Astrocyte of the cerebellum (primary cell): ENCODE data around the gene GNPTAB.

Source experiments
- DNase-seq: peaks from one replicate; pipeline ENCODE4 v3.0.0-alpha.2; 2011; ENCODE audit warnings: low read depth
- H3K4me3 ChIP-seq: 2 replicates; pipeline ENCODE4 v1.5.1; 2011; ENCODE audit warnings: mild to moderate bottlenecking, low read depth, low read length, moderate library complexity
- CTCF ChIP-seq: IDR thresholded peaks from 2 replicates; pipeline ENCODE4 v1.5.1; 2012; ENCODE audit warnings: low read length, low read depth, moderate library complexity, mild to moderate bottlenecking; ENCODE audit errors: missing control alignments
- in situ Hi-C: cut with HindIII; loops from 2 replicates; pipeline ENCODE4 v1.10.0; 2017; ENCODE audit warnings: low sequenced_read_pairs

The GNPTAB gene

GRCh38 chr12:101838628-101839323 lies 8.0 kb upstream of the GNPTAB start:
- no peak for TF ChIP-seq CTCF
- H3K4me3 ChIP-seq = no peak overlapping the region
- no peak for DNase-seq
- in situ Hi-C loops = no loop called here

GRCh38 chr12:101832030-101832429 lies 1.3 kb upstream of the GNPTAB start:
- DNase-seq = no peak
- no peak for TF ChIP-seq CTCF
- in situ Hi-C loops = no loop called here
- H3K4me3 ChIP-seq = no peak overlapping the region

GRCh38 chr12:101829639-101830366 lies 956 bp downstream of the GNPTAB start:
- in situ Hi-C loops = no loop called here
- DNase-seq = no peak
- H3K4me3 ChIP-seq = peak overlapping the region; percentile 72
- no peak for TF ChIP-seq CTCF

- TF ChIP-seq CTCF = no peak
- in situ Hi-C loops = no loop called here
- DNase-seq = no peak
- no peak overlapping the region for H3K4me3 ChIP-seq
Measured at GRCh38 chr12:101828463-101829196, 2.1 kb downstream of the GNPTAB start.

- TF ChIP-seq CTCF = no peak
- DNase-seq = no peak
- in situ Hi-C loops = no loop called here
- no peak overlapping the region for H3K4me3 ChIP-seq
Measured at GRCh38 chr12:101826766-101827368, 3.9 kb downstream of the GNPTAB start.

- H3K4me3 ChIP-seq = no peak overlapping the region
Measured at GRCh38 chr12:101824831-101825230, 5.9 kb downstream of the GNPTAB start.

More at GRCh38 chr12:101824831-101825230, 5.9 kb downstream of the GNPTAB start:
- in situ Hi-C loops = no loop called here
- no peak for TF ChIP-seq CTCF
- DNase-seq = no peak
